ENCODE results near the gene TMEM235. TPM values are rescaled to one million over a fixed set of nuclear protein-coding genes. Genes with fewer than 3 reads are reported as not detected.
"Not testable (repeated sequence)": the region's sequence is repeated elsewhere in the genome, so short reads cannot be mapped to it uniquely, and the experiment has no call there.

The TMEM235 gene
- total RNA-seq, 1 experiment from 2014 or later = not detected

DNA sequence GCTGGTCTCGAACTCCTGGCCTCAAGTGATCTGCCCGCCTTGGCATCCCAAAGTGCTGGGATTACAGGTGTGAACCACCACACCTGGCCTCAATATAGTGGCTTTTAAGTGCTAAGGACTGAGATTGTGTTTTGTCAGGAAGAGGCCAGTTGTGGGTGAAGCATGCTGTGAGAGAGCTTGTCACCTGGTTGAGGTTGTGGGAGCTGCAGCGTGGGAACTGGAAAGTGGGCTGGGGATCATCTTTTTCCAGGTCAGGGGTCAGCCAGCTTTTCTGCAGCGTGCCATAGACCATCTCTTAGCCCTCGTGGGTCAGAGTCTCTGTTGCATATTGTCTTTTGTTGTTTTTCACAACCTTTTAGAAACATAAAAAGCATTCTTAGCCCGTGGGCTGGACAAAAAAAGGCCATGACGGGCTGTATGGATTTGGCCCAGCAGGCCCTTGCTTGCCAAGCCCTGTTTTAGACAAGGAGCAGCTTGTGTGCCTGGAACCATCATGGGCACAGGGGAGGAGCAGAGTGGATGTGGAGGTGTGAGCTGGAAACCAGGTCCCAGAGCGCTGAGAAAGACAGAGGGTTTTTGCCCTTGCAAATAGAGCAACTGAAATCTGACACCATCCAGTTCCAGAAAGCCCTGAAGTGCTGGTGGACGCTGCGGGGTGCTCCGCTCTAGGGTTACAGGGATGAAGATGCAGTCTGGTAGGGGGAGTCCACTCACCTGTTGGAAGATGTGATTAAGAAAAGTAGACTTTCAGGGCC is 11.9 kb upstream of the TMEM235 start:
- no peak for DNase-seq (ENCODE audit: low read depth)

DNA sequence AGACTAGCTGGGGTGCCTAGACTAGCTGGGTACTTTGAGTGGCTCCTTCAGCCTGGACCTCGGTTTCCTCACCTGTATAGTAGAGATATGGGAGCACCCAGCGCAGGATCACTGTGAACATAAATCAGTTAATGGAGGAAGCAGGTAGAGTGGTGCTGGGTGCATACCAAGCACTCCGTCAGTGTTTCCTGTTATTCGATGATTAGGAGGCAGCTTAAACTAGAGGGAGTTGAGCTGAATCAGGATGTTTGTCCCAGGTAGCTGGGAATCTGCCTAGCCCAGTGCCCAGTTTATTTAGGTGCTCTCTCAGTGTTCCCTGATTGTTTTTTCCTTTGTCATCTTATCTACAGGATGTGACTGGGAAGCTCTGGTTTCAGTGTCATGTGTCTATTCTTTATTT is 8.4 kb upstream of the TMEM235 start:
- no peak for DNase-seq (ENCODE audit: low read depth)

DNA sequence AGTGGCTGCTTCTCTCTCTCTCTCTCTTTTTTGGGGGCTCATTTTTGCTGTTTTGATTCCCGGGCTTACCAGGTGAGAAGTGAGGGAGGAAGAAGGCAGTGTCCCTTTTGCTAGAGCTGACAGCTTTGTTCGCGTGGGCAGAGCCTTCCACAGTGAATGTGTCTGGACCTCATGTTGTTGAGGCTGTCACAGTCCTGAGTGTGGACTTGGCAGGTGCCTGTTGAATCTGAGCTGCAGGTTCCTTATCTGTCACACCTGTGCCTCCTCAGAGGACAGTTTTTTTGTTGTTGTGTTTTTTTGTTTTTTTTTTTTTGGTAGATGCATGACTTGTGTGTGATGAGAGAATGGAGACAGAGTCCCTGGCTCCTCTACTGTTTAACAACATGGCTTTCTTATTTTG is 7.7 kb upstream of the TMEM235 start:
- DNase-seq (ENCODE audit: low read depth) = no peak

DNA sequence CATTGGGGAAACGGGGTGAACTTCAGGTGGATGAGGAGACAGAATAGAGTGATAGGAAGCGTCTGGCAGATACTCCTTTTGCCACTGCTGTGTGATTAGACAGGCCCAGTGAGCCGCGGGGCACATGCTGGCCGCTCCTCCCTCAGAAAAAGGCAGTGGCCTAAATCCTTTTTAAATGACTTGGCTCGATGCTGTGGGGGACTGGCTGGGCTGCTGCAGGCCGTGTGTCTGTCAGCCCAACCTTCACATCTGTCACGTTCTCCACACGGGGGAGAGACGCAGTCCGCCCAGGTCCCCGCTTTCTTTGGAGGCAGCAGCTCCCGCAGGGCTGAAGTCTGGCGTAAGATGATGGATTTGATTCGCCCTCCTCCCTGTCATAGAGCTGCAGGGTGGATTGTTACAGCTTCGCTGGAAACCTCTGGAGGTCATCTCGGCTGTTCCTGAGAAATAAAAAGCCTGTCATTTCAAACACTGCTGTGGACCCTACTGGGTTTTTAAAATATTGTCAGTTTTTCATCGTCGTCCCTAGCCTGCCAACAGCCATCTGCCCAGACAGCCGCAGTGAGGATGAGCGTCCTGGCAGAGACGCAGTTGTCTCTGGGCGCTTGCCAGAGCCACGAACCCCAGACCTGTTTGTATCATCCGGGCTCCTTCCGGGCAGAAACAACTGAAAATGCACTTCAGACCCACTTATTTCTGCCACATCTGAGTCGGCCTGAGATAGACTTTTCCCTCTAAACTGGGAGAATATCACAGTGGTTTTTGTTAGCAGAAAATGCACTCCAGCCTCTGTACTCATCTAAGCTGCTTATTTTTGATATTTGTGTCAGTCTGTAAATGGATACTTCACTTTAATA is 7.0 kb upstream of the TMEM235 start:
- no peak for DNase-seq (ENCODE audit: low read depth)

DNA sequence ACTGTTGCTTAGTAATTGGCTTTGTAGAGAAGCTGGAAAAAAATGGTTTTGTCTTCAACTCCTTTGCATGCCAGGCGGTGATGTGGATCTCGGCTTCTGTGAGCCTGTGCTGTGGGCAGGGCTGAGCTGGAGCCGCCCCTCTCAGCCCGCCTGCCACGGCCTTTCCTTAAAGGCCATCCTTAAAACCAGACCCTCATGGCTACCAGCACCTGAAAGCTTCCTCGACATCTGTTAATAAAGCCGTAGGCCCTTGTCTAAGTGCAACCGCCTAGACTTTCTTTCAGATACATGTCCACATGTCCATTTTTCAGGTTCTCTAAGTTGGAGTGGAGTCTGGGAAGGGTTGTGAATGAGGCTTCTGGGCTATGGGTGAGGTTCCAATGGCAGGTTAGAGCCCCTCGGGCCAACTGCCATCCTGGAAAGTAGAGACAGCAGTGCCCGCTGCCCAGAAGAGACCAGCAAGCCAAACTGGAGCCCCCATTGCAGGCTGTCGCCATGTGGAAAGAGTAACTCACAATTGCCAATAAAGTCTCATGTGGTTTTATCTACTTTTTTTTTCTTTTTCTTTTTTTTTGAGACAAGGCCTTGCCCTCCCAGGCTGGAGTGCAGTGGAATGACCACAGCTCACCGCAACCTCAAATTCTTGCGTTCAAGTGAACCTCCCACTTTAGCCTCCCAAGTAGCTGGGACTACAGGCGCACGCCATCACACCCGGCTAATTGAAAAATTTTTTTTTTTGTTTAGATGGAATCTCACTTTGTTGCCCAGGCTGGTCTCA is 6.2 kb upstream of the TMEM235 start:
- DNase-seq (ENCODE audit: low read depth) = no peak

DNA sequence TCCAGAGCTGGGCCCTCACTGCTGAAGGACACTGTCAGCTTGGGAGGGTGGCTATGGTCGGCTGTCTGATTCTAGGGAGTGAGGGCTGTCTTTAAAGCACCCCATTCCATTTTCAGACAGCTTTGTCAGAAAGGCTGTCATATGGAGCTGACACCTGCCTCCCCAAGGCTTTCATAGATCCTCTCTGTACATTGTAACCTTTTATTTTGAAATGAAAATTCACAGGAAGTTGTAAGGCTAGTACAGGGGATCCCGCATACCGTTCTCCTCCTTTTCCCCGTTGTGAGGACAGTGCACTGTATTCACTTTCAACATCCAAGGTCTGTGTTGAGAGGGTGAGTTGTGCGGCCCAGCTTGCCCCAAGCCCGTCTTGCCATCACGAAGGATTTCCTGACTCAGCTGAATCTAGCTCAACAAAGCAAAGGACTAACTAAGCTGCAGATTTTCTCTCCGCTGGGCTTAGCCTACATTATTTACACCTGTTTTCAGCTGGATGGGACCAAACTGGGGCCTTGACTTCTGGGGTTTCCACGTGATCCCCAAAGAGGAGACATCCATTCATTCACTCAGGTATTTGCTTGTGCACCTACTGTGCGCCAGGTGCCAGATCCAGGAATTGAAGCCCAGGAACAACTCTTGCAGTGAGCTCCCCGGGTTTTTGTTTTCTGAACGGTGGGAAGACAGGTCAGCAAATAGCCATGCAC is 5.2 kb upstream of the TMEM235 start:
- no peak for DNase-seq (ENCODE audit: low read depth)

DNA sequence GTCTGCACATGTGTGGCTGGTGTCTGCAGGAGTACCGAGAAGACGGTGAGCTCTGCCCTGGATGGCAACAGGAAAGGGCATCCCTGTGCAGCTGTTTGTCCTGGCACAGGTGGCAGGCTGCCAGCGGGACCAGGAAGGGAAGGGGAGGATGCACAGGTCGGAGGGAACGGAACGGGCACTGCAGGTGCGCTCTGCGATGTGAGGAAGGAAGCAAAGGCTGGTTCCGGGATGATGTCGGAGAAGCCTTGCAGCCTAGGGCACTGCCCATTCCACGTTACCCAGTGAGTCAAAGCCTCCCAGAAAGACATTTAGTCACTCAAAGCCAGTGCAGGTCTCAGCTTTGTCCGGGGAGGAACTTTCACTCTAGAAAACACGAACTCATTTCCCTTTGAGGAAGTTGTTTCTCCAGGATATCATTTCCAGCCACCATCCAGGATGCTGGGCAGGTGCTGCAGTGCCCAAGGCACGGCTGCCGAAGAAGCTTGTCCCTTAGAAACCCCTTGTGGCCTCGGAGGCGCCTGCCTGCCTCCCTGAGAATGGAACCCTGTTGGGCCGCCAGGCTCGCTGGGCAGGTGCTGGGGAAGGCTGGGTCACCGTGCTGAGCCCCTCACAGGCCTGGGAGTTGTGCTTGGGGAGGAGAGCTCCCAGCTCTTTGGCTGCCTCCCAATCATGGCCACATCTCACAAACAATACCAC is 4.5 kb upstream of the TMEM235 start:
- peak; percentile 31 for DNase-seq (ENCODE audit: low read depth)

DNA sequence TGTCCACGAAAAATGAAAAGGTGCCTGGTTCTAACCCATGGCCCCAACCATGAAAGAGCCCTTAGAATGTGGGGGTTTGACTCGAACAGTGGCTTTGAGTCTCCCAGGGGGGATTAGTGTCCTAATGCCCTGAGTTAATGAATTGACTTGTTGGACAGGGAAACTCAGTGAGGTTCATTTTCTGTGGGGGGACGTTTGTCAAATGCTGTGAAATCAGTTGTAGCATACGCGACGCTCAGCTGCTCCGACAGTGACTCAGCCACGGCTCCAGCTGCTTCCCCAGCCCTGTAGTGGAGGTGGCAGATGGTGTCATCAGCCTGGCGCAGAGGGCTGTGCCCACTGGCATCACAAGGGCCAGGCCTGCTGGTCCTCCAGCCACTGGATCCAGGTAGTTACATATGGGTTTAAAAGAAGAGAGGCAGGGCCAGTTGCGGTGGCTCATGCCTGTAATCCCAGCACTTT is 3.9 kb upstream of the TMEM235 start:
- peak; percentile 46 for DNase-seq (ENCODE audit: low read depth)

DNA sequence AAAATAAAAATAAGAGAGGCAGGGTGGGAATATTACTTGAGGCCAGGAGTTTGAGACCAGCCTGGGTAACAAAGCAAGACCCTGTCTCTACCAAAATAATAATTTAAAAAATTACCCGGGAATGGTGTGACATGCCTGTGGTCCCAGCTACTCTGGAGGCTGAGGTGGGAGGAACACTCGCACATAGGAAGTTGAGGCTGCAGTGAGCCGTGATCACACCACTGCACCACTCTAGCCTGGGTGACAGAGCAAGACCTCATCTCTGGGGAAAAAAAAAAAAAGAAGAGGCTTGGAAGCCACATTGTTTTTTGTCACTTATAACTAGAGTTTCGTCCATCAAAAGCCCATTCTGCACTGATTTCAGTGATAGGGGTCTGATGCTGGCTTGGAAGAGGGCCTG is 3.3 kb upstream of the TMEM235 start:
- DNase-seq (ENCODE audit: low read depth) = no peak

DNA sequence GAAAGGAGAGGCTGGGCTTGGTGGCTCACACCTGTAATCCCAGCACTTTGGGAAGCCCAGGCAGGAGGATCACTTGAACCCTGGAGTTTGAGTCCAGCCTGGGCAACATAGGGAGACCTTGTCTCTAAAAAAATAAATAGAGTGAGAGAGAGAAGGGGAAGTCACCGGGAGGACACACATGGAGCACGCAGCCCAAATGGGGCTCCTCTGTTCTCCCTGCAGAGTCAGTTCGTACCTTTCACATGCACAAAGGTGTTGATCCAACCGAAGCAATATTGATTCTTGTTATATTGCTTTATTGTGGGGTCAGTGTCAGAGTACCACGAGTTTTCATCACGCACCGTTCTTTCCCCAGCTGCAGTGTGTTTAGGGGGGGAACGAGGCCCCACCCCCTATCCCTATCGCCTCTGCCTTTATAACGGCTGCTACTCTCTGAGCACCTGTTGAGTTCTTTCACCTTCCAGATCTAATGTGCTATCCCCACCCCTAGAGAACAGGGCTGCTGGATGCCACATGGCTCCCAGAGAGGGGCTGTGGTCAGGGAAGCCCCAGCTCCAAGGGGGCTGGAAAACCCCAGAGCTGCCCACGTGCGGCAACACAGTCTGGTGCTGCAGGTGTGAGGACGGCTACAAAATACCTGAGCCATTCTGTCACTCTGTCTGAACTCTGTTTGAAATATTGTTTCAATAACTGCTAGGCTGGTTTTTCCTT is 1.0 kb upstream of the TMEM235 start:
- DNase-seq (ENCODE audit: low read depth) = no peak

DNA sequence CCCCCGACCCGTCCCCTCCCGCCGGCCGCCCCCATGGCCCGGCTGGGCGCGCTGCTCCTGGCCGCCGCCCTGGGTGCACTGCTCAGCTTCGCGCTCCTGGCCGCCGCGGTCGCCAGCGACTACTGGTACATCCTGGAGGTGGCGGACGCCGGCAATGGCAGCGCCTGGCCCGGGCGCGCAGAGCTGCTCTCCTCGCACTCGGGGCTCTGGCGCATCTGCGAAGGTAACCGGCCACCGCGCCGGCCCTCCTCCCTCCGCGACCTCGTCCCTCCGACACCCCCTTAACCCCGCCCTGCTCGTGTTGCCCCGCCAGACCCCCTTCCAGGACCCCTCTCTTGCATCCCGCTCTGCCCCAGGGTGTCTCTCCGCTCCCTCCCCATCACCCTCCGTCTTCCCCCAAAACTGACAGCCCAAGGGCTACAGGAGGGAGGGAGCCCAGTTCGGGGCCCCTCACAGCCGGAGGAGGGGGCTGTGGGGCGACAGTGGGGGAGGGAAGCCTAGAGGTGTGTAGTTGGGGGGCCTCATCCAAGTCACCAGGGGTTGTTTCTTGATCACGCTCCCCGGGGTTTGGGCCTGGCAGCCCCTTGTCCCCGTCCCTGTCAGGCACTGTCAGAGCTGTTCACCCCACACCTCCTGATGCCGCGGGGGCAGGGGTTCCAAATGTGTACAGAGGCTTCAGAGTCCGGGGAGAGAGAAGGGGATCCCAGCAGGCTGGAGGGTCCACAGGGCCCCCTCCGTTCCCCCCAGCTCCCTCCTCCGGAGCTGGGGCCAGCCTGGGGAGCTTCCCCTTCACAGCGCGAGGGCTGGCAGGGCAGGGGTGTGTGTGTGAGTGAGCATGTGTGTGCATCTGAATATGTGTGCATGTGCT is 794 bp downstream of the TMEM235 start:
- DNase-seq (ENCODE audit: low read depth) = no peak

DNA sequence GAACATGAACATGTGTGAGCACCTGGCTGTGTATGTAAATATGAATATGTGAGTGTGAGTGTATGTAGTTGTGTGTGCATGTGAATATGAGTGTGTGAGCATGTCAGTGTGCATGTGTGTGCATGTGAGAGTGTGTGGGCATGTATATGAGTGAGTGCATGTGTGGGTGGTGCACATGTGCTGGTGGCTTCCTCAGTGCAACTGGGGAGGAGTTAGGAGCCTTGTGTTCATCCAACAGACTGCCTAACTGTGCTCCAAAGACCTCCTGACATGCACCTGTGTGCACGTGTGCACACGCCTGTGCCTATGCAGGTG is 1.4 kb downstream of the TMEM235 start:
- no peak for DNase-seq (ENCODE audit: low read depth)

DNA sequence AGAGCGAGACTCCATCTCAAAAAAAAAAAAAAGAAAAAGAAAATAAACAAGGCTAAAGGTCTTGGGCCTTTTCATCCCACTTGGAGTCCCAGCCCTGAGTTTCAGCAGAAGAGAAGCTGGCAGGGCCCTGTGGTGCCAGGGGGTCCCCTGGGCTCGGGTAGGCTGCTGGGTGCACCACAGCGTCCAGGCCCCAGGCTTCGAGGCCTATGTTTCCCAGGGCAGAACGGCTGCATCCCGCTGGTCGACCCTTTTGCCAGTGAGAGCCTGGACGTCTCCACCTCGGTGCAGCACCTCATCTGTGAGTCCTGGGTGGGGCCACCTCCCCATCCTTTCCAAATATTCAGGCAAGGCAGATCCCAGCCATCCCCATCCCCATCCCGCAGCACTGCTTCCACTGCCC is 2.2 kb downstream of the TMEM235 start:
- DNase-seq (ENCODE audit: low read depth) = no peak

DNA sequence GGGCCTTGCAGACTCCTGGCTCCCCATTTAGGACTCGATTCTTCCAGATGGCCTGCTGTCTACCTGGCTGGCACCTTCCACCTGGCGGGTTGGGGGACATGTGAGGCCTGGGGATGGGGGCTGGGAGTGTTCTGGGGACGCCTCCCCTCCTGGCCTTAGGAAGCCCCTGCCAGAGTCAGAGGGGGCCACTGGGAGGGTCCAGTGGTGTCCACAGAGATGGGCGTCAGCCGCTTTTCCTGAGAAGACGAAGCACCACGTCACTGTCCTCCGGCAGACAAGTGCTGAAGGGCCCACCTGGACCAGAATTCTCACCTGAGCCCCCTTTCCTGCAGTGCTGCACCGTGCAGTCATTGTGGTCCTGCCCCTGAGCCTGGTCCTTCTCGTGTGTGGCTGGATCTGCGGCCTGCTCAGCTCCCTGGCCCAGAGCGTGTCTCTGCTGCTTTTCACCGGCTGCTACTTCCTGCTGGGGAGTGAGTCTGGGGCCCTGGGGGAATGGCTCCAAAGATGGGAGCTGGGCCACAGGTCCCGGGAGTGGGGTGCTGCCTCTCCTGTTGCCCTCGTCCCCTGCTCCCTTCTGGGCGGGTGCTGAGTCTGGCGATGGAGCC is 2.9 kb downstream of the TMEM235 start:
- no peak for DNase-seq (ENCODE audit: low read depth)

DNA sequence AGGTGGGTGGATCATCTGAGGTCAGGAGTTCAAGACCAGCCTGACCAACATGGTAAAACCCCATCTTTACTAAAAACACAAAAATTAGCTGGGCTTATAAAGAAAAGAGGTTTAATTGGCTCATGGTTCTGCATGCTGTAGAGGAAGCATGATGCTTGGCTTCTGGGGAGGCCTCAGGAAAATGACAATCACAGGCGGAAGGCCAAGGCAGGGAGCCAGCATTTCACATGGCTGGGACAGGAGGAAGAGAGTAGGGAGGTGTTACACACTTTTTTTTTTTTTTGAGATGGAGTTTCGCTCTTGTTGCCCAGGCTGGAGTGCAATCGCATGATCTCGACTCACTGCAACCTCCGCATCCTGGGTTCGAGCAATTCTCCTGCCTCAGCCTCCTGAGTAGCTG is 3.6 kb downstream of the TMEM235 start:
- not testable (repeated sequence) for DNase-seq (ENCODE audit: low read depth)

DNA sequence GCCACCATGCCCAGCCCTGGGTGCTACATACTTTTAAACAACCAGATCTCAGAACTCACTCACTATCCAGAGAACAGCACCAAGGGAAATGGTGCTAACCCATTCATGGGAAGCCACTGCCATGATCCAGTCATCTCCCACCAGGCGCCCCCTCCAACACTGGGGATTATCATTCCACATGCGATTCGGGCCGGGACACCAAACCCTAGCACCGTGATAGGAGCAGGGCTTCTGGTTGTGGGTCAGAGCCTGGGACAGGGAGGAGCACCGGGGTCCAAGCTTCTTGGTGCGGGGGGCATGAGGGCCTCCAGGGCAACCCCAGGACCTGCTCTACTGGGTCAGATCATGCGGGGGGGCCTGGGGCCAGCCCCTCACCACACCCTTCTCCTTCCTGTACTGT is 4.5 kb downstream of the TMEM235 start:
- no peak for DNase-seq (ENCODE audit: low read depth)

DNA sequence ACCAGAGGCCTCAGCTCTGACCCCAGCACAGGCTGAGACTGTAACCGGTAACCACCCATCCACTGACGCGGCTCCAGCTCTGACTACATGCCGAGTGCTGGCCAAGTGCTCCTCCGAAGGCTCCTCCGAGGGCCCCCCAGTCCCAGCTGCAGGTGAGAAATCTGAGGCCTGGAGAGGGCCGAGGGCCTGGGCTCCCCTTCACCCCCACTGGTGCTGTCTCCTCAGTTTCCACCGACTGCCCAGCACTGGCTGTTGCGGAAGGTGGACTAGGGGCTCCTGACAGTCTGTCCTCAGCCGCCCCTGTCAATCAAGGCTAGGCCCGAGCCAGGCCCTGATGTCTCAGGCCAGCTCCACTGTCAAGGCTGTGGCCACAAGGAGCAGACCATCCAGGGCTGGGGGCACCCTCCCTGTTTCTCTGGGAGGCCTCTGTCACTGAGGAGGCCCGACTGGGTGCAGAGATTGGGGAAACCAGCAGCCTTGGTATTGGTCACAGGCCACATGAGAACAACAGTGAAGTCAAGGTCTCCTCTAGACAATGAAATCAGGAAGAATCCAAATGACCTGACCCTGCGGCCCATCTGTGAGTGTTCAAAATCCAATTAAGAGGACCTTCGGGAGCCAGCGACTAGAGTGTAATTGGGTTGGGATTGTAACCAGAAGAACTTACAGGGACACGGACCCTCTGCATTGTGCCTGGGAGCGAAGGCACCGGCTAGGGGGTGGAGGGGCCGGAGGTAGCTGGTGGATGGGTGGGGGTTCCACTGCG is 5.1 kb downstream of the TMEM235 start:
- DNase-seq (ENCODE audit: low read depth) = no peak

DNA sequence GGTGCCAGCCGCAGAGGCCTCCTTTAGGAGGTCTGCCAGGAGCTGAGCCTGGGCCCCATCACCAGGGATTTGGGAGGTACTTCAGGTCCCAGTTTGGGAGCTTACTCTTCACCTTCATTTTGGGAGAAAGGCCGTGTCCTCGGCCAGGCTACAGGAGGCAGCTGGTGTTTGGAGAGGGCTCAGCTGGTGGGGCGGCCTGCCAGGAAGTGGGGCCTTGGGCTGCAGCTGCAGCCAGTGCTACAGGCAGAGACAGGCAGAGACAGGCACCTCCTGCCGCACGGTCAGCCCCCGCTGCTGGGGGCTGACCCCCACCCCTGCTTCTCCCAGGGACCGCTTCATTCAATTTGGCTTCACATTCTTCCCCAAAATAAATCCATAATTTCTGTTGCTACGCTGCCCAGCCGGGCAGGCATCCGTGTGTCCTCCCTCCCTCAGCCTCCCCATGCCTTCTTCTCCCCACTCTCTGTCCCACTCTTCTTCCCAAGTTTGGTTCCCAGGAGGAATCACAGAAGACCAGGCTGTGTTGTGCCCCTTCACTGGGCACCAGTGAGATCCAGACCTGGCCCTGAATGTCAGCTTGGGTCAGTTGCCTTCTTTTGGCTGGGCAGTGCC is 6.1 kb downstream of the TMEM235 start:
- DNase-seq (ENCODE audit: low read depth) = no peak
